Measurements from ENCODE around the gene LCORL. TPM values are rescaled to one million over a fixed set of nuclear protein-coding genes. Genes with fewer than 3 reads are reported as not detected.
"Not testable (repeated sequence)": the region's sequence is repeated elsewhere in the genome, so short reads cannot be mapped to it uniquely, and the experiment has no call there.

Gene LCORL
- total RNA-seq, 3 donors from 2014 or later = 5.7 to 6.6 (median 5.7) TPM

GRCh38 chr4:18034099-18034498 is 12.5 kb upstream of the LCORL start:
- DNase-seq (no peak), ATAC-seq (no peak)
- H3K27me3 Mint-ChIP-seq (ENCODE audit: low read depth) = peaks cover 50% of the 10 kb centered on the region
- H3K4me1 Mint-ChIP-seq (ENCODE audit: low read depth) = no peaks in the 10 kb centered on the region
- no peaks in the 10 kb centered on the region for H3K36me3 Mint-ChIP-seq (ENCODE audit: insufficient read depth)
- no peaks in the 10 kb centered on the region for H3K9me3 Mint-ChIP-seq
- no peak overlapping the region for H3K4me3 Mint-ChIP-seq

DNA sequence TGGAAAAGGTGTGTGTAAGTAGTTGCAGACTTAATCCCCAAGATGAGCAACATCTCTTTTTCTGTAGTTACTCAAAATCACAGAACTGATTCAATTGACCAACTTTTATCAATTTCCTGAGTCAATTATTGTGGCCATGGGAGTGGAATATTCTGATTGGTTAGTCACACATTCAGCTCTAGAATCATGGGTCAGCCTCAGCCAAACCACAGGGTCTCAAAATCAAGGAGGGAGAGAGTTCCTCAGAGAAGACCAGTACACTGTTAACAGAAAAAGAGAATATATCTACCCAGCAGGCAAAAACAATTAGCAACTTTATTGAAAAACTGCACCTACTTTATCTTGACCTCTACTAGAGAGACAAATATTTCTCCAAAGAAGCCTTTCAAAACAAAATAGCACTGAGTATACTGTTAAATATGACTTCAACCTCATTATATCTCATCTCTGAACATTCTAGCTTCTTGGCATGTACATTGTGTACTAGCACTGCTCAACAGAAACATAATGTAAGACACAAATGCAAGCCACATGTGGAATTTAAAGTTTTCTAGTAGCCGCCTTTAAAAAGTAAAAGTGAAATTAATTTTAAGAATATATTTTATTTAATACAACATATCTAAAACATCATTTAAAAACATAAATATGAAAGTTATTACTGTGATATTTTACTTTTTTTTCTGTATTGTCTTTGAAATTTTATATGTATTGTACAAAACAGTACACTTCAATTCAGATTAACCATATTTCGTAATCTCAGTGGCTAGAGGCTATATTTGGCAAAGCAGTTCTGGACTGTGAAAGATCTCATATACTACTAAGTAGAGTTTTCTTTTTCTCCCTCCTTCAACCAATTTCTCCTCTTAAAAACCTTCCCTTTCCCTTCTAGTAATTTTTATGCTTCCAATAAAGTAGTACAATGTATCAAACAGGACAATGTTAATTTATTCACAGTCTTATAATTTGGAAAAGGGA is 11.8 kb upstream of the LCORL start:
- H3K27me3 Mint-ChIP-seq (ENCODE audit: low read depth) = peaks cover 48% of the 10 kb centered on the region
- H3K36me3 Mint-ChIP-seq (ENCODE audit: insufficient read depth) = no peaks in the 10 kb centered on the region
- no peak overlapping the region for H3K4me3 Mint-ChIP-seq
- no peaks in the 10 kb centered on the region for H3K9me3 Mint-ChIP-seq
- no peak for ATAC-seq
- no peaks in the 10 kb centered on the region for H3K4me1 Mint-ChIP-seq (ENCODE audit: low read depth)
- no peak for DNase-seq

DNA sequence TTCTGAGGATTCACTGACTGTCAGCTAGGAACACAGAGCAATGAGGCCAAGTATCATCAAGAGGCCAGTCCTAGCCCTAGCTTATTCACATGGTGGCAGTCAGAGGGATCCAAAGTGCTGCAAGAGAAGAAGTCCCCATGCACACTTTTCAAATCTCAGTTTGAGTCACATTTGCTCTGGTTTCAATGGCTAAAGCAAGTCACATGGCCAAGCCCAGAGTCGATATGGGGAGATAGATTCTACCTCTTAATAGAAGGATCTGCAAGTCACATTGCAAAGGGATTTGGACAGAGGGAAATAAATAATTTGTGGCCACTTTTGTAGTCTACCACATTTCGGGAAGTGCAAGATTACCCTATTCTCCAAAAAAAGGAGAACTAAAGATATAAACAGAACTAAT is 3.7 kb upstream of the LCORL start:
- no peak overlapping the region for H3K4me3 Mint-ChIP-seq
- DNase-seq (no peak), ATAC-seq (no peak)
- peaks cover 9% of the 10 kb centered on the region for H3K4me1 Mint-ChIP-seq (ENCODE audit: low read depth)
- no peaks in the 10 kb centered on the region for H3K36me3 Mint-ChIP-seq (ENCODE audit: insufficient read depth)
- H3K9me3 Mint-ChIP-seq = no peaks in the 10 kb centered on the region
- H3K27me3 Mint-ChIP-seq (ENCODE audit: low read depth) = peaks cover 15% of the 10 kb centered on the region

GRCh38 chr4:18022572-18023050 is 1.1 kb upstream of the LCORL start:
- Mint-ChIP-seq H3K4me3 (peak overlapping the region; percentile 88), H3K27me3 (ENCODE audit: low read depth) (peaks cover 18% of the 10 kb centered on the region)
- no peak for ATAC-seq

DNA sequence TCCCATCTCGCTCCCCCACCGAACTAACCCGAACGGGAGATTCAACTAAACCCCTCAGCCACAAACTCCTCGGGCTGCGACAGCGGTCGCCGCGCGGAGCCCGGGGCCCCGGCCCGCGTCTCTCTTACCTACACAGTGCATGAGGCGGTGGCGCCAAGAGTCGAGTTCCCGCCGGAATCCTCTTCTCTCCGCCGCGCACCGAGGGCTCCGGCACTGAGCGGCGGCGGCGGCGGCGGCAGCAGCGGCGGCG is 160 bp downstream of the LCORL start:
- H3K36me3 Mint-ChIP-seq (ENCODE audit: insufficient read depth) = no peaks in the 10 kb centered on the region
- H3K9me3 Mint-ChIP-seq = no peaks in the 10 kb centered on the region
- no peak for ATAC-seq
- peaks cover 24% of the 10 kb centered on the region for H3K4me1 Mint-ChIP-seq (ENCODE audit: low read depth)
- H3K4me3 Mint-ChIP-seq = peak overlapping the region; percentile 88
- H3K27me3 Mint-ChIP-seq (ENCODE audit: low read depth) = peaks cover 21% of the 10 kb centered on the region
- DNase-seq = no peak

More at GRCh38 chr4:18022572-18023050, 1.1 kb upstream of the LCORL start:
- Mint-ChIP-seq H3K36me3 (ENCODE audit: insufficient read depth) (no peaks in the 10 kb centered on the region), H3K4me1 (ENCODE audit: low read depth) (peaks cover 17% of the 10 kb centered on the region), H3K9me3 (no peaks in the 10 kb centered on the region)
- DNase-seq = no peak

DNA sequence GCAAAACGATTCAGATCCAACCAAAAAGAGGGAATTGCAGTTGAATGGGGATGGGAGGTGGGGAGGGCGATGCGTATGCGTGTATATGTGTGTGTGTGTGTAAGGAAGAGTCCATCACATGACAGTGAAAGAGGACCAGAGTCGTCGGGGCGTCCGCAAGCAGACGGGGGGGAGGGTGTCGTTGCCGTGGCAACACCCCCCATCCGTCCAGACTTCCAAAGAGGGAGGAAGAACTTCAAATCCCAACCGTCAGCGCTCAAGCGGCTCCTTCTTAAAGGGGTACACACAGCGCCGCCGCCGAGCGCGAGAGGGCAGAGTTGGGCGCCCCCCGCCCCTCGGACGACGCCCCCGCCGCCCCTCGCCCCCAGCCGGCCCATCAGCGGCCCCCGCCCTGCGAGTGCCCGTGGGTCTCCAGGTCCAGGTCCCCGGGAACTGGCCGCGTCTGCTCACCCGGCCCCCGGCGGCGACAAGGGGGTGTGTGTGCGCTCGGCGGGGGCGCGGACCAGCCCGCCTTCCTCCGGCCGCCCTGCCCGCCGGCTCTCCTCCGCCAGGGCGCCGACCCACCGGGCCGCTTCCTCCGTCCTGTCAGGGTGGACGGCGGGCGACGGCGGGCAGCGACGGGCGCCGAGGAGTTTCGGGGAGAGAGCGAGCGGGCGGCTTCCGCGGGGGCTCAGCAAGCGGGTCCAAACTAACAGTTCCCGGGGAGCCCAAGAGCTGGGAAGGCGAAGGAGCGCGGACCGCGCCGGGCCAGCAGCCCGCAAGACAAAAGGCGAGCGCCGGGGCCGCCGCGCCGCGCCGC is 685 bp downstream of the LCORL start:
- Mint-ChIP-seq H3K4me1 (ENCODE audit: low read depth) (peaks cover 24% of the 10 kb centered on the region), H3K27me3 (ENCODE audit: low read depth) (peaks cover 21% of the 10 kb centered on the region), H3K9me3 (no peaks in the 10 kb centered on the region), H3K4me3 (peak overlapping the region; percentile 91), H3K36me3 (ENCODE audit: insufficient read depth) (no peaks in the 10 kb centered on the region)
- DNase-seq (peak; percentile 14), ATAC-seq (peak; percentile 4 to 7)

DNA sequence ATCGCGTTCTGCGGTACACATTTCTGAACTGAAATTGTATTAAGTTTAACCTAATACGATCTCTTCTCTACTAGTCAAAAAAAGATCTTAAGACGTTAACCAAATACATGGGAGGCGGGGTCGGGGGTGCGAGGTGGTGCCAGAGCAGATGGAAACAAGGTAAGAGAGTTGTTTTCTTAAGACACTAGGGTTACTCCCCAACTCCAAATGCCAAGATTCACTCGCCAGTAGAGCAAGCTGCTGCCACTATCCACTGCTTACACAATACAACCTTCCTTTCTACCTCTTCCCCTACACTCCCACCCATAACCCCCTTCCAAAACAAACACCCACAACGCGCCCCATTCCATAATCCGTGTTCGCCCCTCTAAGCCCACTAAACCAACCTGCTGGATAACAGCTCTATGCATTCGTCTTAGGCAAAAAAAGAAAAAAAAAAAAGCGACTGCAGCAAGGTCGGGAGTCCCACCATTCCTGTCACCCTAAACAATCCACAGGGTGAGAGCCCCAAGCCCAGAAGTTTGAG is 1.3 kb downstream of the LCORL start:
- DNase-seq = no peak
- Mint-ChIP-seq H3K9me3 (no peaks in the 10 kb centered on the region), H3K27me3 (ENCODE audit: low read depth) (peaks cover 21% of the 10 kb centered on the region)

DNA sequence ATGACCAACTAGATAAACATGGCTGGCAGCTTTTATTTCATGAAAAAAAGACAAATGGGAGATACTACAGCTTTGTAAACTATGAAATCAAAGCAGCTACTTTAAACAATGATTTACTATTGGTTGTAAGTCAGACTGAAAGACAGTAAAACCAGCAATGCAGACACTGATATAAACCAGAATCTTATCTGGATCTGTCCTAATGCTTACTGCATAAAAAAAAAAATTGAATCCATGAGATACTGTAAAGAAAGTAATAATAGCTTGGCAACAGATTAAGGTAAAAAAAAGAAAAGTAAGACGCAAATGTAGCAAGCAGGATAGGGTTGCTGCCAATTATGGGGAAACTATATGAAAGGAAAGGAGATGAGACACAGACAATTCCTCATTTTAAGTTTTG is 7.3 kb downstream of the LCORL start:
- H3K36me3 Mint-ChIP-seq (ENCODE audit: insufficient read depth) = peaks cover 2% of the 10 kb centered on the region
- H3K4me1 Mint-ChIP-seq (ENCODE audit: low read depth) = peaks cover 25% of the 10 kb centered on the region

More for the DNA sequence above, 1.3 kb downstream of the LCORL start:
- Mint-ChIP-seq H3K36me3 (ENCODE audit: insufficient read depth) (peaks cover 2% of the 10 kb centered on the region), H3K4me3 (peak overlapping the region; percentile 91), H3K4me1 (ENCODE audit: low read depth) (peaks cover 24% of the 10 kb centered on the region)
- no peak for ATAC-seq

GRCh38 chr4:18012807-18013462 is 8.6 kb downstream of the LCORL start:
- Mint-ChIP-seq H3K36me3 (ENCODE audit: insufficient read depth) (peaks cover 5% of the 10 kb centered on the region), H3K4me1 (ENCODE audit: low read depth) (peaks cover 26% of the 10 kb centered on the region), H3K27me3 (ENCODE audit: low read depth) (peaks cover 4% of the 10 kb centered on the region), H3K4me3 (no peak overlapping the region), H3K9me3 (no peaks in the 10 kb centered on the region)
- DNase-seq (no peak), ATAC-seq (no peak)

More for the DNA sequence above, 7.3 kb downstream of the LCORL start:
- Mint-ChIP-seq H3K4me3 (no peak overlapping the region), H3K9me3 (no peaks in the 10 kb centered on the region), H3K27me3 (ENCODE audit: low read depth) (peaks cover 4% of the 10 kb centered on the region)
- no peak for ATAC-seq
- no peak for DNase-seq

GRCh38 chr4:18012134-18012806 is 9.3 kb downstream of the LCORL start:
- H3K4me1 Mint-ChIP-seq (ENCODE audit: low read depth) = peaks cover 25% of the 10 kb centered on the region
- peaks cover 5% of the 10 kb centered on the region for H3K36me3 Mint-ChIP-seq (ENCODE audit: insufficient read depth)
- H3K4me3 Mint-ChIP-seq = no peak overlapping the region
- H3K9me3 Mint-ChIP-seq = no peaks in the 10 kb centered on the region
- DNase-seq (no peak), ATAC-seq (no peak)
- H3K27me3 Mint-ChIP-seq (ENCODE audit: low read depth) = peaks cover under 1% of the 10 kb centered on the region

DNA sequence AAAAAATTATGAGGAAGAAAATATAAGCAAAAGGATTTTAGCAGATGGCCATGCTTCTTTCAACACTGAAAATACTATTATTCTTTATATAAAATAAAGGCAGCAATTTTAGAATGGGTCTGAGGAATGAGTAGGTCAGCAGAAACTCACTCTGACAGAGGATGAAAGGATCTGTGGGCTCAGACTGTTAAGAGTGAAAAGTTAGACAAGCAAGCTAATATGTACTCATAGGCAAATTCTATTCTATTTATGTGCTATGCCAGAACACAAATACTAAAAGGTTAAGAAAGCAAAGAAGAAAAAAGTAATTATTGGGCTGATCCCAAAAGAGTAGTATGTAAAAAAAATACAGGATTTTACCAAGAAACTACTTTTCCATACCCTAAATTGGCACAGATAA is 13.9 kb downstream of the LCORL start:
- Mint-ChIP-seq H3K9me3 (peaks cover 7% of the 10 kb centered on the region), H3K27me3 (ENCODE audit: low read depth) (no peaks in the 10 kb centered on the region)
- no peak for ATAC-seq

DNA sequence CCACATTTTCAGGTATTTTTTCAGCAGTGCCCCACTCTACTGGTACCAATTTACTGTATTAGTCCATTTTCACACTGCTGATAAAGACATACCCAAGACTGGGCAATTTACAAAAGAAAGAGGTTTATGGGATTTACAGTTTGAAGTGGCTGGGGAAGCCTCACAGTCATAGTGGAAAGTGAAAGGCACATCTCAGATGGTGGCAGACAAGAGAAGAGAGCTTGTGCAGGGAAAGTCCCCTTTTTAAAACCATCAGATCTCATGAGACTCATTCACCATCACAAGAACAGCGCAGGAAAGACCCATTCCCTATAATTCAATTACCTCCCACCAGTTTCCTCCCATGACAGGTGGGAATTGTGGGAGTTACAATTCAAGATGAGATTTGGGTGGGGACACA is 15.1 kb downstream of the LCORL start:
- peak; percentile 60 to 77 for ATAC-seq
- not testable (repeated sequence) for H3K27me3 Mint-ChIP-seq (ENCODE audit: low read depth); H3K4me3 Mint-ChIP-seq; DNase-seq; H3K9me3 Mint-ChIP-seq
- Mint-ChIP-seq H3K36me3 (ENCODE audit: insufficient read depth) (peaks cover 18% of the 10 kb centered on the region), H3K4me1 (ENCODE audit: low read depth) (peaks cover 24% of the 10 kb centered on the region)

More for the DNA sequence above, 13.9 kb downstream of the LCORL start:
- Mint-ChIP-seq H3K36me3 (ENCODE audit: insufficient read depth) (peaks cover 18% of the 10 kb centered on the region), H3K4me1 (ENCODE audit: low read depth) (peaks cover 29% of the 10 kb centered on the region), H3K4me3 (no peak overlapping the region)
- no peak for DNase-seq

GRCh38 chr4:17997129-17997528 is 24.4 kb downstream of the LCORL start:
- Mint-ChIP-seq H3K36me3 (ENCODE audit: insufficient read depth) (peaks cover 12% of the 10 kb centered on the region), H3K9me3 (peaks cover 3% of the 10 kb centered on the region), H3K4me1 (ENCODE audit: low read depth) (peaks cover 2% of the 10 kb centered on the region), H3K4me3 (no peak overlapping the region), H3K27me3 (ENCODE audit: low read depth) (no peaks in the 10 kb centered on the region)
- DNase-seq = no peak
- no peak for ATAC-seq

Measured in activated T-cell treated with anti-CD3 and anti-CD28 coated beads, Interleukin-2, amount 50 U/mL, for 4 hours (primary cell).